NCI-H2081 (cell line): ENCODE data around the gene ACTA2.
"Not testable (repeated sequence)": the region's sequence is repeated elsewhere in the genome, so short reads cannot be mapped to it uniquely, and the experiment has no call there.

Source experiments
- DNase-seq, 2 experiments: peaks; one replicate each; lab custom pipeline; 2025; lab: John Stamatoyannopoulos, UW

Gene ACTA2

DNA sequence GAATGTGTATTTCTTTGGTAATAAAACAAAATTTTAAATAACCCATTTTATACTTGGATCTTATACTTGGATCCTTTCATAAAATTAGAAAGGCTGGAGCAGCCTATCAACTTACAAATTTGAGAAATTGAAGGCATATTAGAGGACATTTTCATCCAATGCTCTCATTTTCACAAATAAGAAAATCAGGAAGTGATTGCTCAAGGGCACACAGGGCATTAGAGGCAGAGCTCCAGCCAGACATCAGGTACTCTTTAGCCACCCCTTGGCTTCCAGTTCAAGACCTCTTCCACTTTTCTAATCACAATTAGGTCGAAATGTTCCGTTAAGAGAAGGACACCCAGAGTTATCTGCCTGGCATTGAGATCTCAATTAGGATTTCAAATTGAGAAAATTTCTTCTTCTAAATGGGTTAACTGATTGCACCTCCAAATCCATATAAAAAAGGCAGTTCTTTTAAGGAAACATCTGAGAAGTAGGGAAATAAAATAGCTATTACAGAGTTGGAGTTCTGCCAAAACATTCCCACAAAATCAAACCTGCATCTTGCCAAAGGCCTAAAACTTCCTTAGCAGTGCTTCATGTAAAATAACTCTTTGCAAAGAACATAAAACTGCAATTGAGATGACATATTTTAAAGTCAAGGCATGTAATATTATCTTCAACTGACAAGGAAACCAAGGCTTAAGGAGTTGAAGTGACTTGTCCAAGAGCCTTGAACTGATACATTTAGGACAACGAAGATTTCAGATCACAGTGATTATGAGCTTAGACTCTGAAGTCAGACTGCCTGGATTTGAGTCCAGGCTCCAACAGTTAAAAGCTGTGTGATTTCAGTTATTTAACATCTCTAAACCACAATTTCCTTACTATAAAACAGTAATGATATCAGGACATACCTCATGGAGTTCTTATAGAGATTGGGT lies 2.4 kb downstream of the ACTA2 start:
- no peak for DNase-seq

DNA sequence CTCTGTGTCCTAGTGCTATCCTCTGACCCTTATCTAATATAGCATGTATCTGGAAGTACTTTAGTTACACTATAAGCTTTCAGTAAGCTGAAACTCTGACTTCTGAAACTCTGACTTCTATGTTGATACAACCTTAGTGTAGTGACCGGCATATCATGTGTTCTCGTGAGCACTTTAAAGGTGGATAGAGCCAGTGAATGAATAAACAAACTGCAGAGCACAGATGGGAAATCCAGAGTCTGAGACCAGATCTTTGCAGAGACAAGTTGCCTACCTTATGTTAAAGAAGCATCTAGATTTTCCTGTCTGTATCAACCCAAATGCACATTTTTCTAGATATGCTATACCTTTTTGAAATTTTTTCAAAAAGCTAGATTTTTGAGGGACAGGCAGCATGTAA lies 3.5 kb downstream of the ACTA2 start:
- DNase-seq = no peak

DNA sequence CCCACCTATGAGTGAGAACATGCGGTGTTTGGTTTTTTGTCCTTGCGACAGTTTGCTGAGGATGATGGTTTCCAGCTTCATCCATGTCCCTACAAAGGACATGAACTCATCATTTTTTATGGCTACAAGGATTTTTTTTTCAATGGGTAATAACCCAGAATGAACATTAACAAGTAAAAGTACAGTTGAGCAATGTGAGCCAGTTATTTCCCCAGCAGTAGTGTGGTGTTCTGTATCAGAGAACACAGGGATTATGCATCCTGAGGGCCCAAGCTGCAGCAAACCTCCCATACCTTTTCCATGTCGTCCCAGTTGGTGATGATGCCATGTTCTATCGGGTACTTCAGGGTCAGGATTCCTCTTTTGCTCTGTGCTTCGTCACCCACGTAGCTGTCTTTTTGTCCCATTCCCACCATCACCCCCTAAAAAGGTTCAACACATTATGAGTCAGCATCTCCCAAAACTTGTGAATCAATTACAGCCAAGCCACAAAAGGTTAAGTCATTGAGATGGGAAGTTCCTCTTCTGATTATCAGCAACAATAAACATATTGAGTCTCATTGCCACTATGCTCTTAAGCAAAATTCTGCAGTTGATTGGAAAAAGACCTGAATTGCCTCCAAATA lies 5.5 kb downstream of the ACTA2 start:
- DNase-seq = no peak

DNA sequence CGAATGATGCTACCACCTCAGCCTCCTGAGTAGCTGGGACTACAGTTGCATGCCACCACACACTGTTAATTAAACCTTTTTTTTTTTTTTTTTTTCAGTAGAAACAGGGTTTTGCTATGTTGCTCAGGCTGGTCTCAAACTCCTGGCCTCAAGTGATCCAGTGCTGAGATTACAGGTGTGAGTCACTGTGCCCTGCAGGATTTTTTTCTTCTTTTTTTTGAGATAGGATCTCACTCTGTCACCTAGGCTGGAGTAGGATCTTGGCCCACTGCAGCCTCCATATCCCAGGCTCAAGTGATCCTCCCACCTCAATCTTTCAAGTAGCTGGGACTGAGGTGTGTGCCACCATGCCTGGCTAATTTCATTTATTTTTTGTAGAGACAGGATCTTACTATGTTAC lies 6.4 kb downstream of the ACTA2 start:
- DNase-seq = no peak

DNA sequence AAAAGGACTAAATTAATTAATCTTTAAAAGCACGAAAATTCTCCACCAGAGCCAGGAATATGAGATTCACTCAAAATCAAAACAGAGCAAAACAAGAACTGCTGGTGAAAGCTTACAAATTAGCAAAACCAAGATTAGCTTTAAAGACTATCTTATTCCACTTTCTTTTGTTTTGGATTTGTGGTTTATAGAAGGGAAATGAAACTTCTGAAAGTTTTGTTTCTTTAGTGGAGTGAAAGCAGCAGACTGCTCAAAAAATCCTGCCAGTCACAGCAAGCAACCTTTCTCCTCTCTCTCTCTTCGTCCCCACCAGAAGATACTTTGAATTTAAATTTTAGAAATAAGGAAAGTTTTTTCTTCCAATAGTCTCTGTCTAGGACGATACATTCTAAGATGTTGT lies 7.8 kb downstream of the ACTA2 start:
- DNase-seq = no peak

DNA sequence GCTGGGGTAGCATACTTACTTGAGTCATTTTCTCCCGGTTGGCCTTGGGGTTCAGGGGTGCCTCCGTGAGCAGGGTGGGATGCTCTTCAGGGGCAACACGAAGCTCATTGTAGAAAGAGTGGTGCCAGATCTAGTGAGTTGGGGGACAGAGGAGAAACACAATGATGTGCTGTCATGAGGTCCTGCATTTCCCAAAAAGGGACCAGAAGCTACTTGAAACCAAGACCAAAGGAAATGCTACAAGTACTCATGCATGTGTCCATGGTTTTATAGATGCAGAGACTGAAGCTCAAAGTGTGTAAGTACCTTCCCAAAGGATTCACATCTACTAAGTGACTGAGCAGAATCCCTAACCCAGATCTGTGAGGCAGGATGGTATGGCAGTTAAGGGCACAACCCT lies 8.8 kb downstream of the ACTA2 start:
- no peak for DNase-seq

DNA sequence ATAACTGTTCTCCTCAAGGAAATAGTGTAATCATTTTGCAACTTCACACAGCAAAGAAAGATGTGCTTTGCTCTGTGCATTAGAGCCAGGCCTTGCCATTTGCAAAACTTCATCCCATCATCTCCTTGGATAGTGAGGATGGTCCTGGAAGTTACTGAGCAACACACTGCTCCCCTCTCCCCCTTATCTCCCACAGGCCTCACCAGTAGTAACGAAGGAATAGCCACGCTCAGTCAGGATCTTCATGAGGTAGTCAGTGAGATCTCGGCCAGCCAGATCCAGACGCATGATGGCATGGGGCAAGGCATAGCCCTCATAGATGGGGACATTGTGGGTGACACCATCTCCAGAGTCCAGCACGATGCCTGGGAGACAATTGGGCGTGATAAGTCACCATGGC lies 11.5 kb downstream of the ACTA2 start:
- no peak for DNase-seq

DNA sequence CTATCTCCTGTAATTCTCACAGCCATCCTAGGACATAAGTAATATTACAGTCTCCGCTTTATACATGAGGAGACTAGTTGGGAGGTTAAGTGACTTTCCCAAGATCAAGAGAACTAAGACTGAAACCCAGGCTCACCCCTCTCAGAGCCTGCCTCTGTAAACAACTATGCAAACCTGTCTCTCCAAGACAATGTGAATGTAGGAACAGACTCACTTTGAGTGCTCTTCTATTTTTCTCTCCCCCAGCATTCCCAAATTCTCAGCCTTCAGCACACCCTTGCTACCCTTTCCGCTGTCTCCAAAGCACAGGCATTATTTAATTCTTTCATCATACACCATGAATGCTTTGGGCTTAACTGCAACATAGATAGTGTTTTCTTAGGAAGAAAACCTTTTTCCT lies 13.6 kb downstream of the ACTA2 start:
- DNase-seq = no peak

DNA sequence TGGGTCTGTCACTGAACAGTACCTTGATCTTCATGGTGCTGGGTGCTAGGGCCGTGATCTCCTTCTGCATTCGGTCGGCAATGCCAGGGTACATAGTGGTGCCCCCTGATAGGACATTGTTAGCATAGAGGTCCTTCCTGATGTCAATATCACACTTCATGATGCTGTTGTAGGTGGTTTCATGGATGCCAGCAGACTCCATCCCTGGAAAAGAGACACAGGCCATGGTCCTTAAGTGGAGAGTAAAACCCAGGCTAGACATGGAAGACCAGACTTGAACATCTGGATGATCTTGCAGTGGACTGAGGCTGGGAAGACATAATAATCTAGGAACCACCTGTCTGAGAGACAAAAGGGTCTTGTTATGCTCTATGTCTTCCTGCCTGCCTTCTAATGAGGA lies 14.5 kb downstream of the ACTA2 start:
- no peak for DNase-seq

DNA sequence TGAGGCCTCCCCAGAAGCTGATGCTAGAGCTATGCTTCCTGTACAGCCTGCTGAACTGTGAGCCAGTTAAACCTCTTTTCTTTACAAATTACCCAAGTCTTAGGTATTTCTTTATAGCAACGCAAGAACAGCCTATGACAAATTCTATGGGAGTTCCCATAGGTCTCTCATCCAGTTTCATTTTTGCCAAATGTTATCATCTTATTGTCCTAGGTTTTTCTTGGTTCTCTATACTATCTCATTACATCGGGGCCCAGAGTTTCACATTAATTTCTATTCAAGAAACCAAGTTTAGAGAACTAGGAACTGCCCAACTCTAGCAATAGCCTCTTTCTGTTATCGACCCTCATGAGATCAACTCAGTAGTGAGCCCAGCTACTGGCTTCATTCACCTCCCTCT lies 15.9 kb downstream of the ACTA2 start:
- no peak for DNase-seq

DNA sequence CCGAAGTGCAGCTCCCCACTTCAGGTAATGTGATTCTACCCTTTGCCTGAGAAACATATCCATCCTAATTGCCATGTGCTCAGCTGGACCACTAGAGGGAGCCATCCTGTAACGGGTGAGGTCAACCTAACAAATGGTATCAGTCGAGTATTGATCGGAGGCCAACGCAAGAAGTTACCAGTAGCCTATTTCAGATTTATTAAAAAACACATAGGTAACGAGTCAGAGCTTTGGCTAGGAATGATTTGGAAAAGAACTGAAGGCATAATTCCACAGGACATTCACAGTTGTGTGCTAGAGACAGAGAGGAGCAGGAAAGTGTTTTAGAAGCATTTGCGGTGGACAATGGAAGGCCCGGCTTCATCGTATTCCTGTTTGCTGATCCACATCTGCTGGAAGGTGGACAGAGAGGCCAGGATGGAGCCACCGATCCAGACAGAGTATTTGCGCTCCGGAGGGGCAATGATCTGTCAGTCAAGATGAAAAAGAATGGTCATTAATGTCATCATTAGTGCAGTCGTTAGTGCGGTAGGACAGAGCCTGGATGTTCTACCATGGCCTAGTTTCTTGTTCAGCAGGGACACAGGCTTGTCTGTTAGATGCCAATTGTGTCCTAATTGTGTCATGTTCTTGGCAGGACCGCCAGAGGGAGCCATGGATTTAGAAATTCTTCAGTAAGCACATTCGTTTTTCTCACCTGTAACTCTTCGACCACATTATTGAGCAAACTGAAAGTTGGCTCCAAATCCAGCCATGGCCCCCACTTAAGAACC lies 17.5 kb downstream of the ACTA2 start:
- DNase-seq = peak; percentile 69 to 82

DNA sequence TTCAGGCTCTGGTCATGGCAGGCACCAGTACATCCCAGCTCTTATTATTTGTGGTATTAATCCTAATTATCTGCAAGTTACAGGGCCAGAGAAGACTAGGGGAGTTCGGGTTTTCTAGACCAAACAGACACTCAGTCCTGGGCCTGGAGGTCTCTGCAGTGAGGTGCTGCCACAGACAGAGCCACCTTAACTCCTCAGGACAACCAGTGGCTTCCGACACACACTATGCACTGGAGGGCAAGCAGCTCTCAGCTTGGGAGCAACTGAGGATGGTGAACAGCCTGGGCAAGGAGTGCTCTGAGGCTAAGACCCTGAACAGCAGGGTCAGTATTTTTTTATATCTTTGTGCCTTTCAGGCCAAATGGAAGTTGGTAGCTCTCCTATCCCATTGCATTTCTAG lies 19.0 kb downstream of the ACTA2 start:
- no peak for DNase-seq

DNA sequence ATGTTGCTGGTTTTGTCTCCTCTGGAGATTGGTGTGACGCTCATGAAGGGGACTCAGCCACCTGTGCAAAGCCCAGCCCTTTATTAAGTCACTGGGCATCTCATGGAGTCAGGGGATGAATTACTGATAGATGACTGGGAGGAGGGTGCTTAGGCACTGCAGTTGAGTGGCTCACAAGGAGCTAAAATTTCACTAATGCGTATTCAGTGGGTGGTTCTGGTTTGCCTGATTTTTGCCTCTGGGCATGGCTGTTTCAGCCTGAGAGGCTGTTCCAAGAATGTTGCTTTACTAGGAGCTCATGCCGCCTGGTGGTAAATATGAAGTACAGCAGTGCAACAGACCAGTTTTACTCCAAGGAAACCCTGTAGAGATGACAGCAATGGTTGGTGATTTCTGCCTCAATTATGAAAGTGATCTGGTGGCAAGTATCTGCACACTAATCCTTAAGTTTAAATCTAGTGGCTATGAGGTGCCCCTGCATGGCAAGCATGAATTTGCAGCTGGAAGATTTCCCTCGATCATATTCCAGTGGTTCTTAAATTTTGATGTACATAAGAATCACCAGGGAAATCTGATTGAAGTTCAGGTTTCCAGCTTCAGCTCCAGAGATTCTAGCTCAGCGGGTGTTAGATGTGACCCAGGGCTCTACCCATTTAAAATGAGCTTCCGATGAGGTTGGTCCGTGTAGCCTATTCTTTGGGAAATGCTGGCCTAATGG lies 19.9 kb downstream of the ACTA2 start:
- peak; percentile 80 to 84 for DNase-seq

DNA sequence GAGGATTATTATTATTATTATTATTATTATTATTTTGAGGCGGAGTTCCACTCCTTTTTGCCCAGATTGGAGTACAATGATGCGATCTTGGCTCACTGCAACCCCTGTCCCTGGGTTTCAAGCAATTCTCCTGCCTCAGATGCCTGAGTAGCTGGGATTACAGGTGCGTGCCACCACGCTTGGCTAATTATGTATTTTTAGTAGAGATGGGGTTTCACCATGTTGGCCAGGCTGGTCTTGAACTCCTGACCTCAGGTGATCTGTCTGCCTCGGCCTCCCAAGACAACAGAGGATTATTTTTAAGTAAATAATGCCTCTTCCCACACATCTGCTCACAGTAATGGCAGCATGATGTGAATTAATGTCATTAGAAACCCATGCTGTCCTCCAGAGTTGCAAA lies 20.5 kb downstream of the ACTA2 start:
- DNase-seq = not testable (repeated sequence)

DNA sequence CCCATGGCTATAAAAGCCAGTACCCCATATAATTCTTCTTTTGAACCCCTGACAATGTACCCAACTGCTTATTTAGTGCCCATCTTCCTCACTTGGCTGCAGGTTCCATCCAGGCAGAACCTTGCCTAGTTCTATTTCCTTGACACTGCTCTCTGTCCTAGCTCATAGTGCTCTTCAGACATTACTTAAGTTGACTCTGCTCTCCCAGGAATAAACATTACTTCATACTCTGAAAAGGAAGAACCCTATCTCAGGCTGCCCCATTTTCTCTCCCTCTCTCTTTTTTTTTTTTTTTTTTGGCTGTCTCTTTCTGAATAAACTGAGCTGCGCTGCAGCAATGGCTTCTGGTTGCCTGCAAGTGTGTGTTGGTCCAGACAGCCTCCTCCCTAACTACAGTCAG lies 21.0 kb downstream of the ACTA2 start:
- DNase-seq = no peak

DNA sequence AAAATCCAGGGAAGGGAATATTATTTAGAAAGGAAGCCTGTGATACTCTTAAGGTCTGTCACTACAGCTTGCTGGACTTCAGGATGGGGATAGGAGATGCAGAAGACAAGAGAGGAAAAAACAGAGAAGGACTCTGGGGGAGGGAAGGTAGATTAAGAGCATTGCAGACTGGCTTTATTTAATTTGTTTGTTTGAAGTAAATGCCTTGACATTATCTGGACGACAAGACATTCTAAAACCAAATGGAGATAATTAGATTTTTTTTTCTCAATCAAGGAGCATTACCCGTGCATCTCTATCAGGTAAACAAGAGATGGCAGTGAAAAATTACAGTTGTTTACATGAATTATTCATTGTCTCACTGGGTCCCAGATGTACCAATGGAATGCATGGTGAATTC lies 24.3 kb downstream of the ACTA2 start:
- no peak for DNase-seq

DNA sequence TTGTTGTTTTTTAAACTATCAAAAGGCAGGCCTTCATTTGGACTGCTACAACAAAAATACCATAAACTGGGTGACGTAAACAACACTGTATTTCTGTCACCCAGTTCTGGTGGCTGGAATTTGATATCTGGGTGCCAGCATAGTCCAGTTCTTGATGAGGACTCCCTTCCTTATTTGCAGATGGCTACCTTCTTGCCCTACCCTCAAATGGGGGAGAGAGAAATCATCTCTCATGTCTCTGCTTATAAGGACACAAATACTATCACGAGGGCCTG lies 25.2 kb downstream of the ACTA2 start:
- no peak for DNase-seq

DNA sequence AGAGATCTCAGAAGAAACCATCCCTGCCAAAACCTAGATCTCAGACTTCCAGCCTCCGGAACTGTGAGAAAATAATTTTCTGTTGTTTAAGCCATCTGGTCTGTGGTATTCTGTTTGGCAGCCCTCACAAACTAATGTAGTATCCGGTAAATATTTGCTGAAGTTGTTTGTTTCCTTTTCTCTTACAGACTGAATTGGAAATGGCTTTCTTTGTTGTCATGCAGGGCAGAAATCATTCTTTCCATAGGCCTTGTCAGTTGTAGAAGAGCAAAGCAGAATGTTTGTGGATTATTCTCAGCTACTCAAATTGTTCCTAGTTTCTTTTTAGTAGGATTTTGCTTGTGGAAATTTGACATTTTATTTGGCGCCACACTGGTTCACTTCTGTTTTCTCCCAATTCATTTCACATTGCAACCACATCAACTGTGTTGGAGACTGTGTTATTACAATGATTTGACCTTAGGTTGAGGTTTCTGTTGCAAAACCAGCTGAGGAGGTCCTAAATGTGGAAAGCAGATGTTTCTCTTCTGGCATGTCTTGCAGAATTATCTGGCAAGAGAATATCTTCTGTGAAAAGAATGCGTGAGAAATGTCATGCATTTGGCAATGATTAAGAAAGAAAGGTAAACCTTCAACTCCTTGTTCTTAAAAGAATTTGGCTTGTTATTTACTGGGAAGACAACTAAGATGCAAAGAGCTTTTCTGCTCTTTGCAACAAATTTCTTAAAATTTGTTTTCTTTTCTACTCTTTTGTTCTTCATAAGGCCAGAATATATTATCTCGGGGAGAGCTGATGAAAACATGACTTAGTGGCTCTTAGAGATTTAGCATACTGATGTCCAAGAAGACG lies 25.8 kb downstream of the ACTA2 start:
- DNase-seq = peak in 1 of 2 experiments; percentile 16

DNA sequence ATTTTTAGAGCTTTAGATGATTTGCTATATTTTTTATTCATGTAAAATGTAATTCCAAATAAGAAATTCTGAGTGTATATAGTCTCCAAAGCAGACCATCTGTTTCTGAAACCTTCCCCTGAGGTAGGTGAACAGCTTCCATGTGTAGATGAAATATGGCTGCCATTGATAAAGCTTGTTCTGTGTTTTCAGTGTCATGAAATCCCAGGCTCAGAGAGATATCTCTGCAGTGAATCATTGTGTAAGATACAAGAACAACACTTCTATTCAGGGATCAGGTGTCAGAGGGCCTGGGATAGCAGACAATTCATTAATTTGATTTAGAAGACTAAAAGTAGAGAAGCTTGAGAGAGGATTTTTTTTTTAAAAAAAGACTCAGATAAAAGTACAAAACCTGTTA lies 29.1 kb downstream of the ACTA2 start:
- no peak for DNase-seq

DNA sequence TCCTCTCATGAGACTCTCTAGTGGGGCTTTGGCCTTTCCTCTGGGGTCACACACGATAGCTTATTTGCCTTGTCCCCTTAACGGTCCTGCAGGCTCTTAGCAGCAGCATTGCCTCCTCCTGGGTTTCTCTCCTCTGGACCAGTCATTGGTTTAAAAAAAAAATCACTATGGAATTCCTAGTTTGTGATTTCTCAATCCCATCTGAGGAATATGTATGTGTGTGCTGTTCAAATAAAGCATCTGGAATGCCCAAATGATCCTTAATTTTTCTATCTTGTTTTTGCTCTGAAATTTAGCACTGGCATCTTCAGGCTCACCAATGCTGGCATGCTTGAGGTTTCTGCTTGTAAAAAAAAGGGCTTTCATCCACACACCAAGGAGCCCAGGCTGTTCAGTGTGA lies 30.5 kb downstream of the ACTA2 start:
- no peak for DNase-seq

DNA sequence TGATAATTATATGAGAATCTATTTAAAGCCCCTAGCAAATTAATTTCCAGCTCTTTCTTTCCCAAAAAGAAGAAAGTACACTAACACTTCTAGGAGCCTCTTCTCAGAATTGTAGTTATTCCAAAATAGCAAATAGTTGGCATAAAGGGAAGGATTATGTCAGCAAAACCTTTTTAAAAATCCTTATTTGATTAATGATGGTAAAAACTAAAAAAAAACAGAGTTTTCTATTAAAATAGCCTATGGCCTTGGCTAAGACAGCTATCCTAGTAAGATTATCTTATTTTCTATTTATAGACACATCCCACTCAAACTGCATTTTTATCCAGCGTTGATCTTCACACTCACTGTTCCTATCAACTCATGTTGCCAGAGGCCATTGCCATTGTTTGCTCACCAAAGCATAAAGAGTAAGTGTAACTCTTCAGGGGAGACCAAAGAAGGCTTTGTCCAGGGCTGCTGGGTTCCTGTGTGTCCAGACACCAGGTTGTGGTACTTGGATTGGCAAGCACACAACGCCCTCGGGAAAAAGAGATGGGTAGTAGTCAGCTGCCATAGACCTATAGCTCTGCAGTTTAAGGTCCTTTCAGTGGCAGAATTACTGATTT lies 31.5 kb downstream of the ACTA2 start:
- DNase-seq = peak in 1 of 2 experiments; percentile 2
